K562 (cell line): ENCODE data around the gene KCNN3. TPM values are rescaled to one million over a fixed set of nuclear protein-coding genes. Genes with fewer than 3 reads are reported as not detected.
A peak's percentile ranks its signal among the peaks of the same experiment; 100 is the strongest.

Source experiments
- ATAC-seq: fragments of 200-7000 bp; cut with Tn5 transposase; 3 replicates; pipeline ENCODE4 v1.9.1; 2020; ENCODE audit warnings: moderate library complexity
- Bru-seq: library from RNA; stranded (reverse); fragments of 400-500 nt; gene quantifications from one replicate; lab custom pipeline; 2021; lab: Mats Ljungman, UMichigan
- BruChase-seq, 2 experiments: library from RNA; stranded (reverse); fragments of 400-500 nt; gene quantifications; one replicate each; lab custom pipeline; 2021; lab: Mats Ljungman, UMichigan
- BruUV-seq: library from RNA; stranded (reverse); fragments of 400-500 nt; replicated peaks from 2 replicates; lab custom pipeline; 2021; lab: Mats Ljungman, UMichigan
- CTCF ChIA-PET: fragments of 300-600 bp; formaldehyde crosslinking; extraction: SDS; loops from one replicate; lab custom pipeline; 2021; ENCODE audit warnings: low intra/inter-chr PET ratio; lab: Yijun Ruan, JAX
- POLR2A ChIA-PET: fragments of 300-600, 350-650 bp; sonication (Branson Sonifier 250); formaldehyde crosslinking; extraction: SDS; loops from one replicate; lab custom pipeline; 2021; ENCODE audit warnings: antibody characterized with exemption, inconsistent platforms; lab: Yijun Ruan, JAX
- DNase-seq, 4 experiments: peaks; one replicate each; pipeline versions ENCODE4 v3.0.0 to v3.0.0-alpha.2; 2011 to 2018; ENCODE audit warnings: low spot score in 3 of 4, mixed read lengths in 3 of 4; ENCODE audit errors: extremely low read depth in 1 of 4
- FAIRE-seq: peaks from 2 replicates; lab custom pipeline; 2011; peaks lifted over from hg19 to GRCh38; lab: Jason Lieb, UNC
- H2AFZ ChIP-seq: 2 replicates; pipeline ENCODE4 v1.6.0; 2011; ENCODE audit warnings: low read depth, low read length, control low read depth, inconsistent platforms
- H3K27ac ChIP-seq: fragments of 200-600 bp; 3 replicates; pipeline ENCODE4 v1.8.0; 2011; ENCODE audit warnings: low read depth, mild to moderate bottlenecking, control low read depth, inconsistent platforms, low read length, moderate library complexity, mixed read lengths; ENCODE audit errors: extremely low read depth
- H3K27me3 ChIP-seq, 2 experiments: fragments of 300-600 bp in 1 of 2; 2 replicates in 1 of 2; 3 replicates in 1 of 2; pipeline versions ENCODE4 v1.6.0 to v1.8.0; 2011; ENCODE audit warnings: inconsistent platforms in 2 of 2, low read length in 2 of 2, mild to moderate bottlenecking in 1 of 2, mixed read lengths in 1 of 2, moderate library complexity in 1 of 2; ENCODE audit not compliant: control insufficient read depth in 2 of 2, insufficient read depth in 2 of 2
- H3K36me3 ChIP-seq: fragments of 300-600 bp; 3 replicates; pipeline ENCODE4 v1.8.0; 2011; ENCODE audit warnings: mild to moderate bottlenecking, low read length, inconsistent platforms; ENCODE audit not compliant: control insufficient read depth, insufficient read depth
- H3K4me1 ChIP-seq, 2 experiments: fragments of 200-600 bp in 1 of 2; replicated peaks in 1 of 2; 2 replicates in 1 of 2; 3 replicates in 1 of 2; pipeline versions ENCODE4 v1.5.1 to v1.8.0; 2011; ENCODE audit warnings: inconsistent platforms in 2 of 2, low read length in 2 of 2, mild to moderate bottlenecking in 1 of 2, mixed read lengths in 1 of 2, moderate library complexity in 1 of 2; ENCODE audit not compliant: control insufficient read depth in 2 of 2, insufficient read depth in 2 of 2
- H3K4me2 ChIP-seq: 2 replicates; pipeline ENCODE4 v1.6.1; 2011; ENCODE audit warnings: low read length, control low read depth, inconsistent platforms, mixed read lengths; ENCODE audit not compliant: insufficient read depth
- H3K4me3 ChIP-seq: fragments of 200-600 bp; sonication (generic), shearing (Covaris generic); 2 replicates; pipeline ENCODE4 v1.5.1; 2016; ENCODE audit warnings: control low read depth, inconsistent platforms
- H3K79me2 ChIP-seq: fragments of 200-600 bp; 3 replicates; pipeline ENCODE4 v1.8.0; 2011; ENCODE audit warnings: low read length, inconsistent platforms; ENCODE audit not compliant: control insufficient read depth, insufficient read depth
- H3K9ac ChIP-seq, 2 experiments: 2 replicates each; pipeline versions ENCODE4 v1.6.0 to v1.6.1; 2011; ENCODE audit warnings: low read depth in 2 of 2, low read length in 2 of 2, control low read depth in 1 of 2, inconsistent platforms in 1 of 2, mild to moderate bottlenecking in 1 of 2, mixed read lengths in 1 of 2; ENCODE audit not compliant: insufficient read depth in 1 of 2
- H3K9me1 ChIP-seq: one replicate; pipeline ENCODE4 v1.6.0; 2011; ENCODE audit warnings: inconsistent platforms, mild to moderate bottlenecking, low read length, moderate library complexity; ENCODE audit not compliant: control insufficient read depth, insufficient read depth
- H3K9me3 ChIP-seq: replicated peaks from 2 replicates; pipeline ENCODE4 v1.5.1; 2011; ENCODE audit warnings: low read depth, low read length, inconsistent platforms; ENCODE audit not compliant: control insufficient read depth, insufficient read depth
- H4K20me1 ChIP-seq: replicated peaks from 2 replicates; pipeline ENCODE4 v1.6.1; 2011; ENCODE audit warnings: low read length, inconsistent platforms, mixed read lengths; ENCODE audit not compliant: control insufficient read depth, insufficient read depth
- ATF7 ChIP-seq: fragments of 450-650 bp; IDR thresholded peaks from 2 replicates; pipeline ENCODE4 v1.7.1; 2014; ENCODE audit warnings: mild to moderate bottlenecking, moderate library complexity
- GABPB1 ChIP-seq: sonication (generic); formaldehyde crosslinking; IDR thresholded peaks from 2 replicates; pipeline ENCODE4 v1.8.0; 2022; ENCODE audit warnings: mild to moderate bottlenecking, missing genetic modification reagents
- KLF6 ChIP-seq: fragments of 250-450 bp; sonication (Bioruptor Pico); IDR thresholded peaks from 2 replicates; pipeline ENCODE4 v1.4.0; 2020; ENCODE audit warnings: mild to moderate bottlenecking, moderate library complexity, borderline replicate concordance
- NFYB ChIP-seq: IDR thresholded peaks from 2 replicates; pipeline ENCODE4 v1.6.1; 2011; ENCODE audit warnings: mild to moderate bottlenecking, moderate library complexity; ENCODE audit not compliant: insufficient read length; ENCODE audit errors: extremely low read depth
- SETDB1 ChIP-seq: IDR thresholded peaks from one replicate; pipeline ENCODE4 v1.6.1; 2012; ENCODE audit warnings: low read length, control low read depth, inconsistent platforms
- YY1 ChIP-seq, 3 experiments: IDR thresholded peaks; 2 replicates each; pipeline ENCODE4 v1.6.1; 2011; ENCODE audit warnings: low read length in 2 of 3, mild to moderate bottlenecking in 2 of 3, moderate library complexity in 2 of 3, borderline replicate concordance in 1 of 3, control low read depth in 1 of 3, low read depth in 1 of 3; ENCODE audit not compliant: insufficient read depth in 3 of 3, insufficient replicate concordance in 2 of 3, control insufficient read depth in 1 of 3, insufficient read length in 1 of 3; ENCODE audit errors: extremely low read depth in 1 of 3
- ZNF143 ChIP-seq: sonication (generic); formaldehyde crosslinking; IDR thresholded peaks from 2 replicates; pipeline ENCODE4 v1.9.0; 2022; ENCODE audit warnings: mild to moderate bottlenecking, missing genetic modification reagents
- ZNF197 ChIP-seq: fragments of 200-800 bp; sonication (Bioruptor generic); IDR thresholded peaks from 2 replicates; pipeline ENCODE4 v1.6.1; 2016; ENCODE audit warnings: low read depth, missing genetic modification characterization, missing compliant biosample characterization
- WGBS: fragments of 100-300 bp; shearing (Covaris generic); methylation state at CpG from one replicate; pipeline ENCODE4 v1.1.6; 2016; ENCODE audit warnings: low coverage, mixed read lengths; ENCODE audit not compliant: insufficient coverage; ENCODE audit errors: missing lambda C conversion rate; 5-methylcytosine and 5-hydroxymethylcytosine counted together
- in situ Hi-C: fragments of 300-500 bp; cut with MboI; formaldehyde crosslinking; loops from 4 replicates; pipeline ENCODE4 v1.15.0; 2018; ENCODE audit warnings: inconsistent platforms, mixed read lengths
- intact Hi-C: fragments of 100-400 bp; cut with micrococcal nuclease; formaldehyde crosslinking; loops from 2 replicates; pipeline ENCODE4 v1.14.2; 2022
- long read RNA-seq, 3 experiments: library from polyadenylated mRNA in 2 of 3; library from RNA in 1 of 3; unstranded in 2 of 3; stranded (forward) in 1 of 3; transcript quantifications; one replicate each; pipeline ENCODE4 v2.0.0, GENCODE V29; 2019 to 2022
- polyA minus RNA-seq, 3 experiments: library from RNA; depleted of rRNA, polyadenylated mRNA; stranded (reverse); fragments of >200 nt; gene quantifications; 2 replicates each; pipeline ENCODE4 v1.2.3, GENCODE V29; 2011
- polyA plus RNA-seq, 8 experiments: library from polyadenylated mRNA; depleted of rRNA in 4 of 8; stranded (reverse) in 5 of 8; unstranded in 3 of 8; fragments of >200 nt; fragmentation: Nextera tagmentation in 2 of 8; fragmentation: Illumina TruSeq in 1 of 8; extraction: Ambion mirVana in 2 of 8; extraction: Trizol in 1 of 8; gene quantifications; 2 replicates each; pipeline versions ENCODE4 v1.2.1 to v1.2.3, GENCODE V29; 2011 to 2014; ENCODE audit warnings: inconsistent platforms in 1 of 8, missing spikeins in 1 of 8
- total RNA-seq, 7 experiments: library from RNA; depleted of rRNA in 6 of 7; stranded (reverse); fragments of >200 nt in 6 of 7; fragmentation: Illumina TruSeq in 2 of 7; extraction: Trizol in 2 of 7; gene quantifications; 2 replicates each; pipeline versions ENCODE4 v1.2.1 to v1.2.3, GENCODE V29; 2011 to 2021; ENCODE audit warnings: low replicate concordance in 1 of 7
- TF ChIP-seq, protein P1 (sequence below), 3 experiments: fragments of 200-800 bp in 1 of 3; sonication (Bioruptor generic) in 1 of 3; sonication (generic) in 1 of 3; formaldehyde crosslinking in 1 of 3; IDR thresholded peaks; 2 replicates each; pipeline versions ENCODE4 v1.6.1 to v1.8.0; 2016 to 2022; ENCODE audit warnings: mild to moderate bottlenecking in 2 of 3, missing compliant biosample characterization in 2 of 3, missing genetic modification characterization in 2 of 3, missing genetic modification reagents in 1 of 3
- TF ChIP-seq, protein P2 (sequence below): fragments of 450-650 bp; IDR thresholded peaks from 2 replicates; pipeline ENCODE4 v1.6.1; 2016
- TF ChIP-seq, protein P3 (sequence below): sonication (generic); formaldehyde crosslinking; IDR thresholded peaks from 2 replicates; pipeline ENCODE4 v1.8.0; 2022; ENCODE audit warnings: missing genetic modification reagents, mild to moderate bottlenecking, moderate library complexity, borderline replicate concordance

Gene KCNN3
- 0.12 TPM in 1 of 2 replicates, not detected in the other for total RNA-seq (2011; cell fraction: chromatin; rRNA removed; ENCODE audit: low replicate concordance)
- 0.17 TPM in 1 of 2 replicates, not detected in the other for total RNA-seq (2011; cell fraction: nucleolus; rRNA removed)
- not detected in 2 replicates for total RNA-seq (2011; cell fraction: nucleoplasm; rRNA removed)
- 0.12 TPM in 1 of 2 replicates, not detected in the other for total RNA-seq (2014; rRNA removed)
- not detected in 2 replicates for total RNA-seq (2014; rRNA removed; fragmentation: Illumina TruSeq; extraction: Trizol)
- not detected in 2 replicates for total RNA-seq (2015; rRNA removed; fragmentation: Illumina TruSeq; extraction: Trizol)
- total RNA-seq (2021), result 0.02 and 0.04 TPM in 2 replicates
- polyA plus RNA-seq (2011; rRNA removed), result 0.03 TPM in 1 of 2 replicates, not detected in the other
- polyA plus RNA-seq (2011; cell fraction: cytosol; rRNA removed), result 0.01 and 0.07 TPM in 2 replicates
- 0.01 and 0.07 TPM in 2 replicates for polyA plus RNA-seq (2011; cell fraction: nucleus; rRNA removed)
- 0.03 and 0.14 TPM in 2 replicates for polyA plus RNA-seq (2012)
- polyA plus RNA-seq (2014; fragmentation: Illumina TruSeq; extraction: Trizol), result not detected in 2 replicates
- not detected for polyA plus RNA-seq (2014; fragmentation: Nextera tagmentation; extraction: Ambion mirVana)
- polyA plus RNA-seq (2014; rRNA removed), result 0.03 TPM in 1 of 2 replicates, not detected in the other
- polyA minus RNA-seq (2011; rRNA and poly(A)+ RNA removed), result 0.07 TPM in 1 of 2 replicates, not detected in the other
- not detected in 2 replicates for polyA minus RNA-seq (2011; cell fraction: cytosol; rRNA and poly(A)+ RNA removed)
- not detected in 2 replicates for polyA minus RNA-seq (2011; cell fraction: nucleus; rRNA and poly(A)+ RNA removed)
- Bru-seq, nascent RNA, result percentile 9 among the genes with signal in this experiment
- percentile 4 among the genes with signal in this experiment for BruChase-seq, experiment 1, labeled RNA remaining after a 2-hour chase
- percentile 4 among the genes with signal in this experiment for BruChase-seq, experiment 2, labeled RNA remaining after a 6-hour chase
- long read RNA-seq, experiment 1, partial matches to known transcripts, result 0 of 1 reads
- long read RNA-seq, experiment 1, other reads (novel, unspliced or antisense), result 1 of 1 reads
- long read RNA-seq, experiment 2, result 0 reads
- long read RNA-seq, experiment 3, result 0 reads

DNA sequence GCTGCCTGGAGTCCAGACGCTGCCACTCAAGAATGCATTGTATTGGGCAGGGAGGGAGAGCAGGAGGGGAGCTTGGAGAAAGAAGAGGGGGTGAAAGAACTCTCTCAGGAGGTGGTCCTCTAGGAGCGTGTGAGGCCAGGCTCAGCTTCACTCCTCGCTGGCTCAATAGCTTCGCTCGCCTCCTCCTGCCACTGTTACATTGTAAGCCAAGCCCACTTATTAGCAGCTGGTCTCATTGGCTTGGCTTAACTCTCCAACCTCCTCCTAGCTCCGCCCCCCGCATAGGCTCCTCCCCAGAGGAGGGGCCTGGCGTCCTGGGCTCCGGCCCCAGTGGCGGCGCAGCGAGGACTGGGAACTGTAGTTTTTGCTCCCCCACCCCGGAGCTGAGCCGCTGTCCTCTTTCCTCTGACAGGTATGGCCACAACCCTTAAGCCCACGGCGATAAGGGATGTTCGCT, at the start of gene KCNN3:
TSS of gene KCNN3 (minus strand) at position 167 of the 457 bp plus-strand sequence. CDS start 317 bp downstream, outside the sequence.
- Histone ChIP-seq H3K27me3 (peaks cover 17 to 18% of the 10 kb centered on the region in 2 experiments; a peak in 4 of 5 replicates), H2AFZ (peak within 1 kb of the TSS; percentile 86), H3K9me1 (no peaks in the 10 kb centered on the region), H3K9ac (peak within 1 kb of the TSS in 1 of 2 experiments; percentile 86; a peak in 1 of 4 replicates), H3K9me3 (no peaks in the 10 kb centered on the region), H3K4me2 (peak within 1 kb of the TSS; percentile 77), H3K36me3 (no peaks in the 10 kb centered on the region), H3K4me3 (no peak within 1 kb of the TSS; the same call in 1 of the 2 replicates), H3K4me1 (peaks cover 27 to 41% of the 10 kb centered on the region in 2 experiments), H4K20me1 (no peaks in the 10 kb centered on the region), H3K79me2 (no peaks in the 10 kb centered on the region), H3K27ac (no peak within 1 kb of the TSS; the same call in 2 of the 3 replicates)
- intact Hi-C loops, result no loop called here
- peak; percentile 100 for ATAC-seq
- ChIA-PET CTCF (no interaction called here), POLR2A (interaction anchor here (0.6 to 0.9 kb wide), 5 partner anchors 8 to 581 kb away, joined by 3 to 4 read pairs (median 3); no protein-coding TSS in a partner anchor)
- DNase-seq, result peak; percentile 96 to 99 (median 98)
- FAIRE-seq, result peak; percentile 99
- BruUV-seq, result no TSS peak
- WGBS, result 0% methylated on average over 13 of the region's 17 CpGs
- in situ Hi-C loops, result no loop called here
- TF ChIP-seq ZNF197 (CRISPR knock-in tag), result no peak
- peak in 2 of 3 experiments; percentile 75 to 78 for TF ChIP-seq YY1 (IDR thresholded peaks at IDR 0.05; ENCODE audit: borderline replicate concordance in 1 of 3, control insufficient read depth in 1 of 3, extremely low read depth in 1 of 3, insufficient read depth in 3 of 3, insufficient read length in 1 of 3, insufficient replicate concordance in 2 of 3, low read depth in 1 of 3, low read length in 2 of 3)
- TF ChIP-seq, protein P1, sequence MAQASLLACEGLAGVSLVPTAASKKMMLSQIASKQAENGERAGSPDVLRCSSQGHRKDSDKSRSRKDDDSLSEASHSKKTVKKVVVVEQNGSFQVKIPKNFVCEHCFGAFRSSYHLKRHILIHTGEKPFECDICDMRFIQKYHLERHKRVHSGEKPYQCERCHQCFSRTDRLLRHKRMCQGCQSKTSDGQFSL (CRISPR knock-in tag; IDR thresholded peaks at IDR 0.05), result 0 out of 2 replicates have a peak, but pooled peaks have one; percentile 24
- TF ChIP-seq, protein P1 (tag; IDR thresholded peaks at IDR 0.05), result no peak
- TF ChIP-seq ATF7, result 0 out of 2 replicates have a peak, but pooled peaks have one; percentile 42
- no peak for TF ChIP-seq NFYB
- TF ChIP-seq ZNF143 (CRISPR knock-in tag), result peak; percentile 89
- no peak for TF ChIP-seq KLF6 (CRISPR knock-in tag)
- TF ChIP-seq, protein P2, sequence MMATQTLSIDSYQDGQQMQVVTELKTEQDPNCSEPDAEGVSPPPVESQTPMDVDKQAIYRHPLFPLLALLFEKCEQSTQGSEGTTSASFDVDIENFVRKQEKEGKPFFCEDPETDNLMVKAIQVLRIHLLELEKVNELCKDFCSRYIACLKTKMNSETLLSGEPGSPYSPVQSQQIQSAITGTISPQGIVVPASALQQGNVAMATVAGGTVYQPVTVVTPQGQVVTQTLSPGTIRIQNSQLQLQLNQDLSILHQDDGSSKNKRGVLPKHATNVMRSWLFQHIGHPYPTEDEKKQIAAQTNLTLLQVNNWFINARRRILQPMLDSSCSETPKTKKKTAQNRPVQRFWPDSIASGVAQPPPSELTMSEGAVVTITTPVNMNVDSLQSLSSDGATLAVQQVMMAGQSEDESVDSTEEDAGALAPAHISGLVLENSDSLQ, result peak; percentile 36; the same call in 1 of the 2 replicates
- TF ChIP-seq, protein P3, sequence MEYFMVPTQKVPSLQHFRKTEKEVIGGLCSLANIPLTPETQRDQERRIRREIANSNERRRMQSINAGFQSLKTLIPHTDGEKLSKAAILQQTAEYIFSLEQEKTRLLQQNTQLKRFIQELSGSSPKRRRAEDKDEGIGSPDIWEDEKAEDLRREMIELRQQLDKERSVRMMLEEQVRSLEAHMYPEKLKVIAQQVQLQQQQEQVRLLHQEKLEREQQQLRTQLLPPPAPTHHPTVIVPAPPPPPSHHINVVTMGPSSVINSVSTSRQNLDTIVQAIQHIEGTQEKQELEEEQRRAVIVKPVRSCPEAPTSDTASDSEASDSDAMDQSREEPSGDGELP (CRISPR knock-in tag), result peak; percentile 84
- TF ChIP-seq GABPB1 (CRISPR knock-in tag), result 0 out of 2 replicates have a peak, but pooled peaks have one; percentile 25
- TF ChIP-seq SETDB1, result no peak
